ENCODE results near the gene TSPOAP1. TPM values are rescaled to one million over a fixed set of nuclear protein-coding genes. Genes with fewer than 3 reads are reported as not detected.

Gene TSPOAP1
- total RNA-seq, 2 experiments from 2014 or later = 21.1 to 24.1 TPM

DNA sequence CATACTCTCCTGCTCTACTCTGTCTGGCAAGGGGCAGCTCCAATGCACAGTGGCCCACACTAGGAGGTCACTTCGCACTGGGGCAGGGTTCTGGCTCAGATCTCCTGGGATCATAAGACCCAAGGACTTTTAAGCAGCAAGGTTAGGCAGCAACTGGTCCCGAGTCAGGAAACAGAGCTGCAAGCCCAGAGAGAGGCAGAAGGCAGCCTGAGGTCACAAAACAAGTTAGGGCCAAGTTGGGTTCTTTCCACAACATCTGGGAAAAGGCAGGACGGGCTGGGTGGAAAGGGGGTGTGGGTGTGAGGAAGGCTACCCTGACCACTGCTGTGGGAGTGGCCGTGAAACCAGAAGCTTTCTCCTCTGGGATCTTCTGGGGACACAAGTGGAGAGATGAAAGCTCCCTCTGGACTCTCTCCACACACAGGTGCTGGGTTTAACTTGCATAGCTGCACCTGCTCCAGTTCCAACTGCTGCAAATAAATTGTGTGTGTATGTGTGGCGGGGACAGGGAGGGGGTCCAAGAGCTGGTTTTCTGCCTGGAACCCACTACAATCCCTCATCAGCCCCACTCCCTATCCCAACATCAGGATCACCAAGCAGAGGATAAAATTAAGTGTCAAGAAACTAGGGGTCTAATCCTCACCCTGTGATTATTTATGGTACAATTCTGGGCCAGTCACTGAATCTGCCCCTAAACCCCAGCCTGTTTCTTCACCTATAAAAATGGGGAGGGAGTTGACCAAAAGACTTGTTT lies 8.0 kb upstream of the TSPOAP1 start:
- no peak for DNase-seq
- Mint-ChIP-seq H3K27me3 (peaks cover 3% of the 10 kb centered on the region), H3K36me3 (ENCODE audit: low read depth) (peaks cover 74% of the 10 kb centered on the region), H3K27ac (peak overlapping the region; percentile 96), H3K4me1 (ENCODE audit: low read depth) (no peaks in the 10 kb centered on the region), H3K4me3 (peak overlapping the region; percentile 81), H3K9me3 (no peaks in the 10 kb centered on the region)
- ChIA-PET CTCF (interaction anchor here (1.9 to 6.2 kb wide), 5 partner anchors 8 to 81 kb away, joined by 9 to 51 read pairs (median 21); partner anchors contain the start of genes RNF43, SUPT4H1 and TSPOAP1), POLR2A (interaction anchor here (0.6 to 26.8 kb wide), 17 partner anchors 3 to 1504 kb away, joined by 3 to 1558 read pairs (median 5); partner anchors contain the start of genes SUPT4H1 and TSPOAP1)
- no peak for ATAC-seq
- TF ChIP-seq, protein P1, sequence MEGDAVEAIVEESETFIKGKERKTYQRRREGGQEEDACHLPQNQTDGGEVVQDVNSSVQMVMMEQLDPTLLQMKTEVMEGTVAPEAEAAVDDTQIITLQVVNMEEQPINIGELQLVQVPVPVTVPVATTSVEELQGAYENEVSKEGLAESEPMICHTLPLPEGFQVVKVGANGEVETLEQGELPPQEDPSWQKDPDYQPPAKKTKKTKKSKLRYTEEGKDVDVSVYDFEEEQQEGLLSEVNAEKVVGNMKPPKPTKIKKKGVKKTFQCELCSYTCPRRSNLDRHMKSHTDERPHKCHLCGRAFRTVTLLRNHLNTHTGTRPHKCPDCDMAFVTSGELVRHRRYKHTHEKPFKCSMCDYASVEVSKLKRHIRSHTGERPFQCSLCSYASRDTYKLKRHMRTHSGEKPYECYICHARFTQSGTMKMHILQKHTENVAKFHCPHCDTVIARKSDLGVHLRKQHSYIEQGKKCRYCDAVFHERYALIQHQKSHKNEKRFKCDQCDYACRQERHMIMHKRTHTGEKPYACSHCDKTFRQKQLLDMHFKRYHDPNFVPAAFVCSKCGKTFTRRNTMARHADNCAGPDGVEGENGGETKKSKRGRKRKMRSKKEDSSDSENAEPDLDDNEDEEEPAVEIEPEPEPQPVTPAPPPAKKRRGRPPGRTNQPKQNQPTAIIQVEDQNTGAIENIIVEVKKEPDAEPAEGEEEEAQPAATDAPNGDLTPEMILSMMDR (IDR thresholded peaks at IDR 0.05) = no peak
- intact Hi-C loops (cut with micrococcal nuclease) = loop anchor here (5.0 to 10.0 kb wide), 3 partner anchors 81 to 768 kb away; partner anchors contain the start of genes RNF43 and TRIM37

DNA sequence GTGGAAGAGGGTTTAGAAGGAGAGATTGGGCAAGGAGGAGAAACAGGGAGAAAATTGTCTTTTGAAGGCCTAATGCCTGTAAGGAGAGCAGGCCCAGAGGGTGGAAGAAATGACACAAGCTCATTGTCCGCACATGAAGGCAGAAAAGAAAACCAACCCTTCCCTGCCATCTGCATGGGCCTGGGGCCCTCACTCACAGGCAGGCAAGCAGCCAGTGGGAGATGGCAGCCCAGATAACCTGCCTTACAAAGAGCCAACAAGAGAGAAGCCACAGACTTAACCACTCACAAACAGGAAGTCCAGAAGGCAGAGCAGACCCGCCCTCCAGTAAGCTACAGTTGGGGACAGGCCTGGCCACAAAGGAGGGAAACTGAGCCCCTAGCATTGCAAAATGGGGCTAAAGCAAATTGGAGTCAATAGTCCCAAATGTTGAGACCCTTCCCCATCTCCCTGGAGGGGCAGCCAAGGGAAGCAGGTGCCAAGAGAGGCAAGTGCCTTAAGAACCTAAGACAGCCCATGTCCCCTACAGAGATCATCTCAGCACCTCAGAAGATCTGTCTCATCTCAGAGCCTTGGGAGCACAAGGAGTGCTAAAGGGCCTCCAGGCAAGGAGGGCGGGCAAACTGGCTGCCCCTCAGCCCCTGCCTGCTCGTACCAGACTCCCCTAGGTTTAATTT lies 7.3 kb upstream of the TSPOAP1 start:
- peak; percentile 88 for DNase-seq
- intact Hi-C loops (cut with micrococcal nuclease) = loop anchor here (5.0 to 10.0 kb wide), 3 partner anchors 81 to 769 kb away; partner anchors contain the start of genes RNF43 and TRIM37
- Mint-ChIP-seq H3K4me1 (ENCODE audit: low read depth) (no peaks in the 10 kb centered on the region), H3K36me3 (ENCODE audit: low read depth) (peaks cover 74% of the 10 kb centered on the region), H3K4me3 (peak overlapping the region; percentile 81), H3K9me3 (no peaks in the 10 kb centered on the region), H3K27me3 (peaks cover 3% of the 10 kb centered on the region), H3K27ac (peak overlapping the region; percentile 96)
- peak; percentile 14 for ATAC-seq
- POLR2A ChIA-PET = interaction anchor here (0.6 to 26.8 kb wide), 16 partner anchors 3 to 1505 kb away, joined by 3 to 1558 read pairs (median 6); partner anchors contain the start of genes SRSF1, SUPT4H1 and TSPOAP1
- CTCF ChIA-PET = interaction anchor here (1.9 to 6.2 kb wide), 5 partner anchors 9 to 82 kb away, joined by 9 to 51 read pairs (median 21); partner anchors contain the start of genes RNF43, SUPT4H1 and TSPOAP1
- TF ChIP-seq, protein P1 (IDR thresholded peaks at IDR 0.05) = no peak

DNA sequence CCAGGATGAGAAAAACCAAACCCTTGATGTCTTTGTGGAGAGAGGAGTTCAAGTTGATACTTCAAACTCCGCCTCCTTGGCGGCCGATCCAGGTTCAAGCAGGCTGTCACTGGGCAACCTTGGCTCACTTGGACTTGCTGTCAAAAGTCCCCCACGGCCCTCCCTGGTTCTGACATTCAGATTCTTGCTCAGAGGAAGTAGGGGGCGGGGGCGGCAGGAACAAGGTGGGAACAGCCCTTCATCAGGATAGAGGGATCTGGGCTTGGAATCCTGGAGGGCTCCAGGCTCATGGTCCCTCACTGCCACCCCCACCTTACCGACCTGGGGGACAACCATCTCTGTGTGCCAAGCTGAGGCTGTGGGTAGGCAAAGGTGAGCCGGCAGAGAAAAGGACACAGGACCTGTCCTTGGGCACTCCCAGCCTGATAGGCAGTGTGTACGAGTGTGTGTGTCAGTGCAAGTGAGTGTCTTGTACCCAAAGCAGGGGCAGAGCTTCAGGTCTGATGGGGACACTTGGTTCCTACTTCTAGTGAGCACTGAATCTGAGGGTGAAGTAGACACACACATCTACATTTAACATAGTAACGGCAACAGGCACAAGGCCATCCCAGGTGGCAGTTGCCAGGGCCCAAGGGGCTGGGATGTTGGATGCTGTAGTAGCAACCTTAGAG lies 6.6 kb upstream of the TSPOAP1 start:
- ATAC-seq (no peak), DNase-seq (peak; percentile 78)
- POLR2A ChIA-PET = interaction anchor here (0.7 to 26.8 kb wide), 13 partner anchors 4 to 1505 kb away, joined by 3 to 1558 read pairs (median 4); partner anchors contain the start of genes SRSF1, SUPT4H1 and TSPOAP1
- H3K4me1 Mint-ChIP-seq (ENCODE audit: low read depth) = no peaks in the 10 kb centered on the region
- H3K27ac Mint-ChIP-seq = peak overlapping the region; percentile 96
- H3K9me3 Mint-ChIP-seq = no peaks in the 10 kb centered on the region
- CTCF ChIA-PET = interaction anchor here (2.9 to 6.2 kb wide), 3 partner anchors 9 to 17 kb away, joined by 21 to 51 read pairs (median 49); partner anchors contain the start of gene SUPT4H1
- peaks cover 6% of the 10 kb centered on the region for H3K27me3 Mint-ChIP-seq
- H3K4me3 Mint-ChIP-seq = peak overlapping the region; percentile 81
- TF ChIP-seq, protein P1 (IDR thresholded peaks at IDR 0.05) = no peak
- intact Hi-C loops (cut with micrococcal nuclease) = loop anchor here (5.0 to 10.0 kb wide), 3 partner anchors 82 to 770 kb away; partner anchors contain the start of genes RNF43 and TRIM37
- H3K36me3 Mint-ChIP-seq (ENCODE audit: low read depth) = peaks cover 74% of the 10 kb centered on the region

DNA sequence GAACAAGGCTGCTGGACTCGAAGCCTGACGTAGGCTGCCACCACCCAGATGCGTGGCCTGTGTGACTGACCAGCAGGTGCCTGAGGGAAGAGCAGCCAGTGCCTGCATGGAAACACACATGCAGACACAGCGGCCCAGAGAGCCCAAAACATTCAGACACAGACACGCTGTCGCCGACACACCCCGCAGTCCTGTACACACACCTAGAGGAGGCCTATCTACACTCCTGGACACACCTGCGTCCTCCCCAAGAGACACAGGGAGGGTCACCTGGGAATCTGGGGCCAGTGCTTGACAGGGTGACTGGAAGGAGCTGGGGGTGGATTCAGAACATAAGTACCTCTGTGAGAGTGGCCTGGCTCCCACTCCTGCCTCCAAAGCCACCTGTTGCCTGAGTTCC lies 6.1 kb upstream of the TSPOAP1 start:
- TF ChIP-seq, protein P1 (IDR thresholded peaks at IDR 0.05) = no peak
- Mint-ChIP-seq H3K4me1 (ENCODE audit: low read depth) (no peaks in the 10 kb centered on the region), H3K27ac (peak overlapping the region; percentile 96), H3K9me3 (no peaks in the 10 kb centered on the region), H3K4me3 (peak overlapping the region; percentile 81), H3K27me3 (peaks cover 7% of the 10 kb centered on the region), H3K36me3 (ENCODE audit: low read depth) (peaks cover 72% of the 10 kb centered on the region)
- DNase-seq (no peak), ATAC-seq (no peak)
- CTCF ChIA-PET = interaction anchor here (2.9 to 4.7 kb wide), 2 partner anchors 9 to 10 kb away, joined by 21 to 68 read pairs; no protein-coding TSS in a partner anchor
- POLR2A ChIA-PET = interaction anchor here (0.8 to 26.8 kb wide), 10 partner anchors 5 to 1506 kb away, joined by 3 to 1558 read pairs (median 14); partner anchors contain the start of genes SRSF1, SUPT4H1 and TSPOAP1
- intact Hi-C loops (cut with micrococcal nuclease) = loop anchor here (5.0 to 10.0 kb wide), 3 partner anchors 83 to 770 kb away; partner anchors contain the start of genes RNF43 and TRIM37
